DND-41 (cell line): Measurements from ENCODE around the gene PRG2.

Source experiments
- CTCF ChIP-seq: IDR thresholded peaks from 2 replicates; pipeline ENCODE4 v1.5.1; 2012; ENCODE audit warnings: borderline replicate concordance, low read length, moderate library complexity, mild to moderate bottlenecking; ENCODE audit not compliant: poor library complexity, severe bottlenecking; ENCODE audit errors: extremely low read depth
- EZH2 ChIP-seq: IDR thresholded peaks from 3 replicates; pipeline ENCODE4 v1.6.1; 2012; ENCODE audit warnings: borderline replicate concordance, low read depth, mild to moderate bottlenecking, moderate library complexity, low read length, inconsistent platforms; ENCODE audit not compliant: severe bottlenecking

DNA sequence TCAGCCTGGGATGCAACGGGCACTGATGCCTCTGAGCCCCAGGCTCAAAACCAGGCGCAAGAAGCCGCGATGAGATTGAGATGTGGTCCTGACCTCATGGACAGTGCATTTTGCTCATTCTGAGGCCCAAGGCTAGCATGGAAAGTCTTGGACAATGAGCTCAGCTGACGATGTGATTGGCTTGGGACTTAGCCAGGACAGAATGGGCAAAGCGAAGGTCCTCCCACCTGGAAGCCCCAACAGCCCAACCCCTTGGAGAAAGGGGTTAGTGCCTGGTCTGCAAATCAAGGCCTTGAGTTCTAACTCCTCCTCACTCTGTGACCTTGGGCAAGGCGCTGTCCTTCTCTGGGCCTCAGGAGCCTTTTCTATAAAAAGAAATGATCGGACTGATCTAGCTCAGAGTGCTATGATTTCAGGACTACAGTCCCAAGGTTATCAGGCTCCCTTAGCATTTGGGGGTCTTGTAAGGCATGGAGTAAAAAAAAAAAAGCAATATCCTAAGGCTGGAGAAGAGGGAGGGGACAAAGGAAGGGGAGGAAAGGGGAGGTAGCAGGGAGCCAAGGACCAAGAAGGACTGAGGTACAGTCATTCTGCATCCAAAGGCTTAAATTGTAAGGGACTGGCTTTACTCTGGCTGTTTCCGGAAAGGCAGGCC, 33.8 kb upstream of the PRG2 start:
- TF ChIP-seq CTCF (no peak), EZH2 (no peak)
